Endothelial cell of umbilical vein (primary cell): ENCODE measurements around the gene TEX35. TPM values are rescaled to one million over a fixed set of nuclear protein-coding genes. Genes with fewer than 3 reads are reported as not detected.

Experiments
- BruUV-seq: library from RNA; stranded (reverse); fragments of 400-500 nt; replicated peaks from 2 replicates; lab custom pipeline; 2021; lab: Mats Ljungman, UMichigan
- CTCF ChIA-PET: fragments of 300-600, 350-600 bp; sonication (Branson Sonifier 250); formaldehyde crosslinking; loops from one replicate; lab custom pipeline; 2021; ENCODE audit warnings: antibody characterized with exemption, inconsistent platforms; lab: Charles Lee
- POLR2A ChIA-PET: fragments of 300-600, 350-600 bp; sonication (Branson Sonifier 250); formaldehyde crosslinking; loops from one replicate; lab custom pipeline; 2021; ENCODE audit warnings: antibody characterized with exemption, inconsistent platforms; lab: Charles Lee
- DNase-seq: peaks from one replicate; pipeline ENCODE4 v3.0.0-alpha.2; 2011; ENCODE audit warnings: low read depth, low spot score
- FAIRE-seq: peaks from 2 replicates; lab custom pipeline; 2011; peaks lifted over from hg19 to GRCh38; lab: Jason Lieb, UNC
- H2AFZ ChIP-seq: 2 replicates; pipeline ENCODE4 v1.6.0; 2012; ENCODE audit warnings: low read depth, low read length, control low read depth, inconsistent platforms
- H3K27ac ChIP-seq: 2 replicates; pipeline ENCODE4 v1.5.1; 2011; ENCODE audit warnings: low read depth, mild to moderate bottlenecking, control low read depth, low read length, moderate library complexity; ENCODE audit not compliant: insufficient read depth
- H3K27me3 ChIP-seq, 2 experiments: 2 replicates each; pipeline versions ENCODE4 v1.6.0 to v1.6.1; 2011; ENCODE audit warnings: low read length in 2 of 2, mixed read lengths in 1 of 2; ENCODE audit not compliant: control insufficient read depth in 2 of 2, insufficient read depth in 2 of 2
- H3K36me3 ChIP-seq, 2 experiments: 2 replicates in 1 of 2; 3 replicates in 1 of 2; pipeline ENCODE4 v1.5.1; 2011; ENCODE audit warnings: low read length in 2 of 2, mild to moderate bottlenecking in 1 of 2, moderate library complexity in 1 of 2; ENCODE audit not compliant: control insufficient read depth in 2 of 2, insufficient read depth in 2 of 2; ENCODE audit errors: extremely low read depth in 1 of 2
- H3K4me1 ChIP-seq: 3 replicates; pipeline ENCODE4 v1.5.1; 2011; ENCODE audit warnings: mild to moderate bottlenecking, low read length; ENCODE audit not compliant: control insufficient read depth, insufficient read depth; ENCODE audit errors: extremely low read depth
- H3K4me2 ChIP-seq: 2 replicates; pipeline ENCODE4 v1.6.1; 2011; ENCODE audit warnings: low read length, control low read depth, mixed read lengths; ENCODE audit not compliant: insufficient read depth
- H3K4me3 ChIP-seq, 3 experiments: fragments of 200-600 bp in 1 of 3; sonication (generic), shearing (Covaris generic) in 1 of 3; replicated peaks in 1 of 3; 2 replicates each; pipeline ENCODE4 v1.5.1; 2011 to 2016; ENCODE audit warnings: control low read depth in 3 of 3, low read length in 3 of 3, mild to moderate bottlenecking in 2 of 3, inconsistent platforms in 1 of 3, low read depth in 1 of 3, moderate library complexity in 1 of 3; ENCODE audit not compliant: insufficient read depth in 1 of 3
- H3K79me2 ChIP-seq: 2 replicates; pipeline ENCODE4 v1.6.0; 2012; ENCODE audit warnings: low read length, inconsistent platforms; ENCODE audit not compliant: control insufficient read depth, insufficient read depth
- H3K9ac ChIP-seq: replicated peaks from 2 replicates; pipeline ENCODE3; 2011; ENCODE audit warnings: low read length, control low read depth; ENCODE audit not compliant: insufficient read depth; ENCODE audit errors: extremely low read depth
- H3K9me1 ChIP-seq: replicated peaks from 3 replicates; pipeline ENCODE4 v1.6.0; 2011; ENCODE audit warnings: mild to moderate bottlenecking, low read length; ENCODE audit not compliant: control insufficient read depth, insufficient read depth; ENCODE audit errors: extremely low read depth
- H3K9me3 ChIP-seq: replicated peaks from 2 replicates; pipeline ENCODE4 v1.5.1; 2012; ENCODE audit warnings: low read length, inconsistent platforms; ENCODE audit not compliant: control insufficient read depth, insufficient read depth
- H4K20me1 ChIP-seq: replicated peaks from 2 replicates; pipeline ENCODE3; 2011; ENCODE audit warnings: mild to moderate bottlenecking, low read length; ENCODE audit not compliant: control insufficient read depth, insufficient read depth; ENCODE audit errors: extremely low read depth
- CTCF ChIP-seq, 2 donors: IDR thresholded peaks; 1 replicate in 1 of 2; 2 replicates in 1 of 2; pipeline ENCODE4 v1.5.1; 2011; ENCODE audit warnings: low read length in 2 of 2, mild to moderate bottlenecking in 2 of 2, moderate library complexity in 2 of 2, control low read depth in 1 of 2, inconsistent platforms in 1 of 2, low read depth in 1 of 2; ENCODE audit not compliant: insufficient read depth in 1 of 2; ENCODE audit errors: extremely low read depth in 1 of 2
- EZH2 ChIP-seq: IDR thresholded peaks from 2 replicates; pipeline ENCODE4 v1.6.1; 2012; ENCODE audit warnings: borderline replicate concordance, low read depth, mild to moderate bottlenecking, moderate library complexity, low read length, inconsistent platforms; ENCODE audit not compliant: severe bottlenecking
- FOS ChIP-seq: IDR thresholded peaks from 2 replicates; pipeline ENCODE4 v1.6.1; 2011; ENCODE audit warnings: mild to moderate bottlenecking, low read length, moderate library complexity, borderline replicate concordance; ENCODE audit not compliant: insufficient read depth
- GATA2 ChIP-seq: IDR thresholded peaks from 2 replicates; pipeline ENCODE4 v1.7.0; 2011; ENCODE audit warnings: low read depth, mild to moderate bottlenecking, moderate library complexity, mixed read lengths, low read length; ENCODE audit not compliant: insufficient read length, insufficient read depth
- JUN ChIP-seq: IDR thresholded peaks from 2 replicates; pipeline ENCODE4 v1.6.1; 2011; ENCODE audit warnings: borderline replicate concordance, low read depth; ENCODE audit not compliant: insufficient read length, insufficient read depth
- MYC ChIP-seq: IDR thresholded peaks from one replicate; pipeline ENCODE4 v1.6.1; 2011; ENCODE audit warnings: mild to moderate bottlenecking, low read depth, low read length
- POLR2A ChIP-seq: IDR thresholded peaks from 2 replicates; pipeline ENCODE4 v1.6.1; 2012; ENCODE audit warnings: low read depth, mild to moderate bottlenecking, control low read depth, low read length
- POLR2AphosphoS5 ChIP-seq: IDR thresholded peaks from 2 replicates; pipeline ENCODE4 v1.6.1; 2012; ENCODE audit warnings: low read depth, mild to moderate bottlenecking, control low read depth, low read length, moderate library complexity; ENCODE audit not compliant: insufficient read depth
- dilution Hi-C: fragments of 300-500 bp; cut with MboI; formaldehyde crosslinking; loops from one replicate; pipeline ENCODE4 v1.15.0; 2019; ENCODE audit warnings: low sequenced_read_pairs; ENCODE audit not compliant: extremely low pct_ligation_motif_present
- intact Hi-C: fragments of 100-400 bp; cut with micrococcal nuclease; formaldehyde crosslinking; loops from one replicate; pipeline ENCODE4 v1.10.0; 2022
- polyA plus RNA-seq, 4 experiments: library from polyadenylated mRNA; depleted of rRNA in 3 of 4; stranded (reverse) in 3 of 4; unstranded in 1 of 4; fragments of >200 nt; gene quantifications; 2 replicates each; pipeline versions ENCODE4 v1.2.1 to v1.2.3, GENCODE V29; 2011 to 2012; ENCODE audit warnings: missing spikeins in 1 of 4
- total RNA-seq: library from RNA; stranded (reverse); gene quantifications from 2 replicates; pipeline ENCODE4 v1.2.3, GENCODE V29; 2021
- TF ChIP-seq, protein P1 (sequence below): IDR thresholded peaks from 2 replicates; pipeline ENCODE4 v1.6.1; 2011; ENCODE audit not compliant: insufficient read depth, insufficient read length

The TEX35 gene
- total and polyA plus RNA-seq, 2 donors (not counting 3 experiments of a cell fraction or from before 2014, with no cell fraction given): not detected

DNA sequence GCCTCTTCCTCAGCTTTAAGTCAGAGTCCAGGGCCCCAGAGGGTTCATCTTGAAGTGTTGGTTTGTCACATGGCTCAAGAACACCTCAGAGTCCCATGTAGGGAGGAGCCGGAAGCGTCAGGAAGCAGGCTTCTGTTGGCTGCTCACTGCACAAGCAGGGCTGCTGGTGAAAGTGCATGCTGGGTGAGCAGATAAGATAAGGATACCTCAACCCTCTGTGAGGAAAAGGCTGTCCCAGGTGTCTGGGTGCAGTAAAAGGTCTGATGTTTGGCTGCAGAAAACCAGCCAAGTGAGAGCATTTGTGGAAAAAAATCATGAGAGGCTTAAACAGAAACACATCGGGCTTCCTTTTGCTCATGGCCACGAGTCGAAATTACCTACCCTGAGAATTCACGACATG is 6.2 kb upstream of the TEX35 start:
- TF ChIP-seq GATA2 (no peak), MYC (no peak)
- CTCF ChIA-PET: interaction anchor here (1.5 to 10.5 kb wide), 2 partner anchors 48 to 196 kb away, joined by 3 to 240 read pairs; no protein-coding TSS in a partner anchor
- no peak overlapping the region for H3K4me2 ChIP-seq
- H3K4me1 ChIP-seq: no peaks in the 10 kb centered on the region
- dilution Hi-C loops: no loop called here
- no peak for FAIRE-seq
- H4K20me1 ChIP-seq: no peaks in the 10 kb centered on the region
- H3K27me3 ChIP-seq: no peaks in the 10 kb centered on the region
- no peaks in the 10 kb centered on the region for H3K9me1 ChIP-seq
- no peak overlapping the region for H3K27ac ChIP-seq
- POLR2A ChIA-PET: no interaction called here
- H3K36me3 ChIP-seq: no peaks in the 10 kb centered on the region
- no peak overlapping the region for H2AFZ ChIP-seq
- DNase-seq: no peak
- no peaks in the 10 kb centered on the region for H3K9me3 ChIP-seq
- no peak overlapping the region for H3K9ac ChIP-seq
- no peak overlapping the region for H3K4me3 ChIP-seq
- no TSS peak for BruUV-seq
- no peaks in the 10 kb centered on the region for H3K79me2 ChIP-seq
- intact Hi-C loops: no loop called here

DNA sequence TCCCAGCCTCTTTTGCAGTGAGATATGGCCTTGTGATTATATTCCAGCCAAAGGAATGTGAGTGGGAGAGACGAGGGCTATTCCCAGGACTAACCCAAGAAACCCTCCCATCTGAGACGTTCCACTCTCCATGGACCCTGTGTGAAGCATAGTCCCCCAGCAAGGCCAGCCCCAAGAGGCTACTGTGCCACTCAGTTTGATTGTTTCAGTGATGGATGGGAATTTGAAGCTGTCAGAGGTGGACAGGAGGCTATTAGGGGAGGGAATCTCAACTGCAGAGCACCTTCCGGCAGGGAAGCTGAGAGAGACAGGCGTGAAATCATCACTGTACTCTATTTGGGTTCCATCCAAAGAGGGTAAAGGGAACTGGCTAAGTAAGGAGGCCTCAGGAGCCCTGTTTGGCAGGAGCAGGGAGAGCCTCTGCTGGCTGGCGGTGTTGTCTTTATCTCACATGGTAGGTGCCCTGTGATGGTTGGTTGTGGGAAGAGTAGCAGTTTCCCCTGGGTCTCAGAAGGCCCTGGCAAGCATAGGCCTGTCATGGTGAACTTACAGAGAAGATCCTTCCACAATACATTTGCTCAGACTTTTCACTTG is 3.4 kb upstream of the TEX35 start:
- peaks cover 0 to 1% of the 10 kb centered on the region in 2 experiments for H3K27me3 ChIP-seq
- dilution Hi-C loops: no loop called here
- ChIA-PET POLR2A (no interaction called here), CTCF (interaction anchor here (2.9 kb wide), 2 partner anchors 8 to 199 kb away, joined by 13 to 14 read pairs; no protein-coding TSS in a partner anchor)
- no peaks in the 10 kb centered on the region for H3K79me2 ChIP-seq
- no peak for FAIRE-seq
- no peak overlapping the region for H3K9ac ChIP-seq
- no peak overlapping the region for H3K4me3 ChIP-seq
- no peaks in the 10 kb centered on the region for H3K4me1 ChIP-seq
- intact Hi-C loops: no loop called here
- DNase-seq: no peak
- no peak overlapping the region for H2AFZ ChIP-seq
- H3K9me3 ChIP-seq: no peaks in the 10 kb centered on the region
- no peak overlapping the region for H3K27ac ChIP-seq
- no peaks in the 10 kb centered on the region for H4K20me1 ChIP-seq
- TF ChIP-seq FOS: no peak
- no peak for TF ChIP-seq GATA2
- no peak for TF ChIP-seq CTCF (IDR thresholded peaks at IDR 0.05; ENCODE audit: extremely low read depth in 1 of 2, insufficient read depth in 1 of 2, low read depth in 1 of 2, low read length in 2 of 2)
- no peak for TF ChIP-seq POLR2A
- TF ChIP-seq MYC: no peak
- TF ChIP-seq, protein P1, sequence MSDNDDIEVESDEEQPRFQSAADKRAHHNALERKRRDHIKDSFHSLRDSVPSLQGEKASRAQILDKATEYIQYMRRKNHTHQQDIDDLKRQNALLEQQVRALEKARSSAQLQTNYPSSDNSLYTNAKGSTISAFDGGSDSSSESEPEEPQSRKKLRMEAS: no peak
- TF ChIP-seq JUN: no peak
- no peak for TF ChIP-seq EZH2
- TF ChIP-seq POLR2AphosphoS5: no peak
- no peak overlapping the region for H3K4me2 ChIP-seq
- no peaks in the 10 kb centered on the region for H3K36me3 ChIP-seq
- H3K9me1 ChIP-seq: no peaks in the 10 kb centered on the region
- BruUV-seq: no TSS peak
